Transverse colon (tissue), 4 donors: ENCODE measurements around the gene TEAD2. TPM values are rescaled to one million over a fixed set of nuclear protein-coding genes. Genes with fewer than 3 reads are reported as not detected.

Source experiments
- DNase-seq: peaks from one replicate; pipeline ENCODE4 v3.0.0-alpha.2; 2019
- H3K27ac ChIP-seq, 4 donors: fragments of 200-600 bp; sonication (generic); 2 replicates each; pipeline ENCODE4 v1.5.1; 2016 to 2018; ENCODE audit warnings: inconsistent platforms in 4 of 4
- H3K27me3 ChIP-seq: fragments of 200-600 bp; sonication (generic); 2 replicates; pipeline ENCODE4 v1.5.1; 2017; ENCODE audit warnings: inconsistent platforms
- H3K36me3 ChIP-seq, 4 donors: fragments of 200-600 bp; sonication (generic); 2 replicates each; pipeline ENCODE4 v1.5.1; 2017 to 2019; ENCODE audit warnings: inconsistent platforms in 4 of 4
- H3K4me1 ChIP-seq, 4 donors: fragments of 200-600 bp; sonication (generic); 2 replicates each; pipeline ENCODE4 v1.5.1; 2017 to 2020; ENCODE audit warnings: inconsistent platforms in 4 of 4
- H3K4me3 ChIP-seq, 4 donors: fragments of 200-600 bp; sonication (generic); 1 replicate in 1 of 4; 2 replicates in 3 of 4; pipeline versions ENCODE4 v1.5.1 to v1.6.1; 2017 to 2019; ENCODE audit warnings: inconsistent platforms in 4 of 4
- H3K9me3 ChIP-seq, 2 donors: fragments of 200-600 bp; sonication (generic); 2 replicates each; pipeline ENCODE4 v1.5.1; 2017 to 2019; ENCODE audit warnings: inconsistent platforms in 2 of 2
- EP300 ChIP-seq: sonication (generic); formaldehyde crosslinking; IDR thresholded peaks from one replicate; pipeline ENCODE4 v1.6.1; 2017; ENCODE audit warnings: antibody characterized with exemption, low read depth
- POLR2A ChIP-seq: fragments of 450-650 bp; IDR thresholded peaks from one replicate; pipeline ENCODE4 v1.6.1; 2016; ENCODE audit warnings: antibody characterized with exemption, mild to moderate bottlenecking, moderate library complexity
- POLR2AphosphoS5 ChIP-seq, 3 donors: sonication (generic); formaldehyde crosslinking; IDR thresholded peaks; one replicate each; pipeline ENCODE4 v1.6.1; 2016; ENCODE audit warnings: antibody characterized with exemption in 3 of 3
- WGBS, 2 donors: methylation state at CpG; one replicate each; pipeline ENCODE4 v1.1.5; 2018; ENCODE audit warnings: low coverage in 1 of 2; 5-methylcytosine and 5-hydroxymethylcytosine counted together
- in situ Hi-C, 4 donors: fragments of 200-750 bp; cut with MboI; loops; one replicate each; pipeline versions ENCODE4 v1.15.0 to v1.15.1; 2017; ENCODE audit warnings: low sequenced_read_pairs in 3 of 4, low pct_ligation_motif_present in 1 of 4, low pct_unique_long_range_greater_than_20kb in 1 of 4
- intact Hi-C: fragments of 100-400 bp; cut with DNase I; formaldehyde crosslinking; loops from one replicate; pipeline ENCODE4 v1.15.1; 2023; ENCODE audit warnings: low total_unique reads
- total RNA-seq, 4 donors: library from RNA; depleted of rRNA; stranded (reverse); fragments of >200 nt; gene quantifications; one replicate each; pipeline ENCODE4 v1.1.0, GENCODE V29; 2016
- TF ChIP-seq, protein P1 (sequence below), 5 experiments: fragments of 200-600 bp in 3 of 5; fragments of 450-650 bp in 2 of 5; sonication (generic) in 3 of 5; IDR thresholded peaks; 1 replicate in 2 of 5; 2 replicates in 3 of 5; pipeline ENCODE4 v1.5.1; 2016 to 2017; ENCODE audit warnings: antibody characterized with exemption in 5 of 5, inconsistent platforms in 3 of 5, mild to moderate bottlenecking in 2 of 5, moderate library complexity in 1 of 5

Gene TEAD2
- total RNA-seq, 4 donors from 2014 or later = 5.6 to 20.3 (median 10.9) TPM

DNA sequence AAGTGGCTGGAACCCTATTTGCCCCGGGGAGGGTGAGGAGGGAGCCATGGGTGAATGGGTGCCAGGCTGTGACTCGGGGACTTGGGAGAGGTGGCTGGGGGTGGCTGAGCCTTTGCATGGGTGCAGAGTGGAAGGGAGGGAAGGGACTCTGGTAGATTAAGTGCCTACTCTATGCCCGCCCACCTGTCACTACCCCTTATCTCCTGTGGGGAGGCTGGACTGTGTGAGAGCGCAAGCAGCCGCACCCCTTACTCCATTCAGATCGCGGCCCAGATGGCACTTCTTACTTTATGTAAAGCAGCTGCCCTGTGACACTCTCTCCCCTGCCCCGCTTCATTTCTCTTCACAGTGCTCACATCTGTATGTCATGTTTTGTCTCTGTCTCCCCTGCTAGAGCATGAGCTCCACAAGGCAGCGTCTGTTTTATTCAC lies 28.7 kb upstream of the TEAD2 start:
- Histone ChIP-seq H3K4me1 (peaks cover 0 to 3% (median 0%) of the 10 kb centered on the region in 4 donors), H3K27me3 (peaks cover 8% of the 10 kb centered on the region), H3K27ac (no peak overlapping the region), H3K4me3 (no peak overlapping the region), H3K9me3 (no peaks in the 10 kb centered on the region), H3K36me3 (no peaks in the 10 kb centered on the region)
- in situ Hi-C loops (loop anchor here in 3 of 4 donors (5.0 to 10.0 kb wide), 3 partner anchors 46 to 54 kb away; partner anchors contain the start of gene SLC17A7 (in 2 of the 3)), intact Hi-C loops (loop anchor here (5.0 kb wide), 1 partner anchor 51 kb away; the partner anchor contains the start of gene SLC17A7)
- no peak for TF ChIP-seq POLR2AphosphoS5 (IDR thresholded peaks at IDR 0.05)
- TF ChIP-seq POLR2A = no peak
- TF ChIP-seq, protein P1, sequence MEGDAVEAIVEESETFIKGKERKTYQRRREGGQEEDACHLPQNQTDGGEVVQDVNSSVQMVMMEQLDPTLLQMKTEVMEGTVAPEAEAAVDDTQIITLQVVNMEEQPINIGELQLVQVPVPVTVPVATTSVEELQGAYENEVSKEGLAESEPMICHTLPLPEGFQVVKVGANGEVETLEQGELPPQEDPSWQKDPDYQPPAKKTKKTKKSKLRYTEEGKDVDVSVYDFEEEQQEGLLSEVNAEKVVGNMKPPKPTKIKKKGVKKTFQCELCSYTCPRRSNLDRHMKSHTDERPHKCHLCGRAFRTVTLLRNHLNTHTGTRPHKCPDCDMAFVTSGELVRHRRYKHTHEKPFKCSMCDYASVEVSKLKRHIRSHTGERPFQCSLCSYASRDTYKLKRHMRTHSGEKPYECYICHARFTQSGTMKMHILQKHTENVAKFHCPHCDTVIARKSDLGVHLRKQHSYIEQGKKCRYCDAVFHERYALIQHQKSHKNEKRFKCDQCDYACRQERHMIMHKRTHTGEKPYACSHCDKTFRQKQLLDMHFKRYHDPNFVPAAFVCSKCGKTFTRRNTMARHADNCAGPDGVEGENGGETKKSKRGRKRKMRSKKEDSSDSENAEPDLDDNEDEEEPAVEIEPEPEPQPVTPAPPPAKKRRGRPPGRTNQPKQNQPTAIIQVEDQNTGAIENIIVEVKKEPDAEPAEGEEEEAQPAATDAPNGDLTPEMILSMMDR (IDR thresholded peaks at IDR 0.05) = no peak
- TF ChIP-seq EP300 = no peak
- no peak for DNase-seq
- WGBS, 2 donors = 38 to 88% methylated on average over 1 to 9 of the region's 9 CpGs

DNA sequence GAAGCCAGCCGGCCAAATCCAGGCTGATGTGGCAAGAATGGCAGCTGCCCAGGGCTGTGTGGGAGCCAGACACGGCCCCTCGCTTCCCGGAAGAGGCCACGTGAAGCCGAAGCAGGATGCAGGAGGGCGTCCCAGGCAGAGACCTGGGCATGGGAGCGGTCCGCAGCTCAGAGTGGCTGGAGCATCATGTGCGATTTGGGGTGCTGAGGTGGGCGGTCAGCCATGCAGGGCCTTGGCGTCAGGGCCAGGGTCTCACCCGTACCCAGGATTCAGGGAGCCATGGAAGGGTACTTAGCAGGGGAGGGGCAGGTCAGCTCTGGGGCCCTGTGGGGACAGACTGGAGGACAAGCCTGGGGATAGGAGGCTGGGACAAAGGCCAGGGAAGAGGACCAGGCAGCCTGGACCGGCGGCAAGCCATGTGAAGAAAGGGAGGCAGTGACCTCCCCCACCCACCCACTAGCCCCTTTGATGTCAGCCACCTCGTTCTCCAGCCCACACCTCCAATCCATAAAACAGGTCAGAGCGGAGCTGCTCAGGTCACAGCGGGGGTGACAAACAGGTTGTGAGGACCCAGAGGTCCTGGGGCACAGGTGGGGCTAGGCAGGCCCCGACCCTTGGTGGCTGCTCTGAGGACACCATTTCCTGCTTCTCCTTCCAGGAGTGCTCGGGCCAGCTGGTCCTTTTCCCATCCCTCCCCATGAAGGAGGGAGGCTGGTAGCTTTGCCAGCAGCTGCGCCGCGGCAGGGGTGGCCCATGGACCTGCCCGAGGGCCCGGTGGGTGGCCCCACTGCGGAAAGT lies 28.1 kb upstream of the TEAD2 start:
- no peak for TF ChIP-seq EP300
- no peak for TF ChIP-seq POLR2A
- no peak for TF ChIP-seq POLR2AphosphoS5 (IDR thresholded peaks at IDR 0.05)
- TF ChIP-seq, protein P1 (IDR thresholded peaks at IDR 0.05) = no peak
- in situ Hi-C loops (loop anchor here in 3 of 4 donors (5.0 to 10.0 kb wide), 3 partner anchors 47 to 54 kb away; partner anchors contain the start of gene SLC17A7 (in 2 of the 3)), intact Hi-C loops (loop anchor here (5.0 kb wide), 1 partner anchor 52 kb away; the partner anchor contains the start of gene SLC17A7)
- Histone ChIP-seq H3K4me3 (no peak overlapping the region), H3K36me3 (no peaks in the 10 kb centered on the region), H3K9me3 (no peaks in the 10 kb centered on the region), H3K27me3 (peaks cover 8% of the 10 kb centered on the region), H3K27ac (no peak overlapping the region), H3K4me1 (peaks cover 0 to 3% (median 0%) of the 10 kb centered on the region in 4 donors)
- DNase-seq = no peak
- 33 to 63% methylated on average over 3 to 23 of the region's 26 CpGs for WGBS, 2 donors

DNA sequence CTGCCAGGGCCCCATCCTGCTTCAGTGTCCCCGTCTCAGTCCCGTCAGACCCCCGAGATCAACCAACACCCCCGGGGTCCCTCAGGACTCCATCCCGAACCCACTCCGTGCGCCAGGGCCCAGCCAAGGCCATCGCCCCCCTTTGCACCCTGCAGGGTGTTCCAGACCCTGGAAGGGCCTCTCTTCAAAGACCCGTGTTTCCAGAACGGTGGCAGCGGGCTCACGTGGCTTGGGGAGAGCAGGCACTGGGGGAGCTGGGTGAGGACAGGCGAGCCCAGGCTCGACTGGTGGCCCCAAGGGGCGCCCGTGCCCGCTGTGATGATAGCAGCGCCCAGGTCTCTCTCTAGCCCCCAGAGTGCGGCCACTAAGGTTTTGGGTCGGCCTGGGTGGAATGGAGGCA lies 27.2 kb upstream of the TEAD2 start:
- no peaks in the 10 kb centered on the region for H3K9me3 ChIP-seq
- TF ChIP-seq POLR2AphosphoS5 (IDR thresholded peaks at IDR 0.05) (no peak), EP300 (no peak), POLR2A (no peak)
- TF ChIP-seq, protein P1 (IDR thresholded peaks at IDR 0.05) = no peak
- peaks cover 7% of the 10 kb centered on the region for H3K27me3 ChIP-seq
- no peak overlapping the region for H3K4me3 ChIP-seq
- 98% methylated on average over 9 of the region's 20 CpGs; no CpG with 5 or more reads in 1 of the 2 donors for WGBS, 2 donors
- intact Hi-C loops = no loop called here
- peaks cover 0 to 3% (median 0%) of the 10 kb centered on the region in 4 donors for H3K4me1 ChIP-seq
- in situ Hi-C loops = no loop called here
- no peaks in the 10 kb centered on the region for H3K36me3 ChIP-seq
- no peak overlapping the region for H3K27ac ChIP-seq
- no peak for DNase-seq

DNA sequence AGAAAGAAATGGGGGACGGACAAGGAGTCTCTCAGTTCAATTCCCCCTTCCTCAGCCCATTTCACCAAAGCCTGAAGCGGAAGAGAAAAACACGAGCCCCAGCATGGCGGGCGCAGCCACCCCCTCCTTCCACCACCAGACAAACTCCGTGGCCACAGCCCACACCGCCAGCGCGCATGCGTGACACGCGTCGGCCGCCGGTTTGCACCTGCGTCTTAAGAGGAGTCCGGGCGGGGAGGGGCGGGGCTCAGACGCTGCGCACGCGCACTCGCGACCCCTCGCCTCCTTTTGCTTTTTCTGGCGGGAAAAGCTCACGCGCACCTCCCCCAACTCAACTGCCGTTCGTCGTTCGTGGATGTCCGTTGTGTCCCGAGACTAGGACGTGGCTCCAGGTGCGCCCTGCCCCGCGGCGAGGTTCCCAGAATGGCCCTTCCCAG lies 25.7 kb upstream of the TEAD2 start, which contains the start of gene KASH5:
Gene KASH5, plus strand, starts transcription at position 314 of the 437 bp plus-strand sequence. CDS start 2,635 bp downstream, outside the sequence.
- no peak for TF ChIP-seq EP300
- TF ChIP-seq POLR2A = no peak
- TF ChIP-seq, protein P1 (IDR thresholded peaks at IDR 0.05) = no peak
- TF ChIP-seq POLR2AphosphoS5 (IDR thresholded peaks at IDR 0.05) = no peak
- no peaks in the 10 kb centered on the region for H3K36me3 ChIP-seq
- WGBS, 2 donors = 73% methylated on average over 40 of the region's 40 CpGs; no CpG with 5 or more reads in 1 of the 2 donors
- H3K27me3 ChIP-seq = no peaks in the 10 kb centered on the region
- no peak within 1 kb of the TSS for H3K27ac ChIP-seq
- H3K4me1 ChIP-seq = peaks cover 0 to 3% (median 0%) of the 10 kb centered on the region in 4 donors
- H3K4me3 ChIP-seq = peak within 1 kb of the TSS in 3 of 4 donors; percentile 7 to 22 (median 12)
- peak; percentile 78 for DNase-seq
- intact Hi-C loops (no loop called here), in situ Hi-C loops (no loop called here)
- H3K9me3 ChIP-seq = peaks cover 0 to under 1% of the 10 kb centered on the region in 2 donors
